Myometrial cell (primary cell): Measurements from ENCODE around the gene ST8SIA2. TPM values are rescaled to one million over a fixed set of nuclear protein-coding genes. Genes with fewer than 3 reads are reported as not detected.

Experiments used
- total RNA-seq: library from RNA; depleted of rRNA; stranded (reverse); fragments of >200 nt; gene quantifications from 2 replicates; pipeline ENCODE4 v1.2.3, GENCODE V29; 2015

ST8SIA2 gene
- total RNA-seq = not detected in 2 replicates

GRCh38 chr15:92393071-92393979 lies at the start of gene ST8SIA2:
TSS of gene ST8SIA2 (plus strand) at chr15:92393881. CDS start at chr15:92394065, 184 bp downstream.

